Measurements from ENCODE around the gene CHD1.

DNA sequence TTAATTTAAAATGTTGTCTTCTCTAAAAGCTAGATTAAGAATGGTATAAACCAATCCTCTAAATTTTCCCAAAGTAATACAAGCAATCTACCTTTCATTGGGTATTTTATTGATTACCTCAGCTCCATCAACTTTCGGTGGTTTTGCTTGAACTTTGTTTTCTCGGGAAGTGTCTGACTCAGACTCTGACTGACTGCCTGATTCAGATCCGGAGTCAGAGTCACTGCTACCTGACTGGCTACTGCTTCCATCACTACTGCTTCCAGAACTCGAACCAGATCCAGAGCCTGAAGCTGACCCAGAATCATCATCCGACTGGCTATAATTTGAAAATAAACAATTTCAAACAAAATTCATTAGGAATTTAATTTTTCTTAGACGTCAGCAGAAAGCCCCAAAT, 24.0 kb downstream of the CHD1 start:
- TF ChIP-seq POLR2AphosphoS5 (IDR thresholded peaks at IDR 0.05; ENCODE audit: low read depth, low read length) (no peak), POLR2A (IDR thresholded peaks at IDR 0.05; ENCODE audit: low read depth, low read length) (no peak), TAF1 (IDR thresholded peaks at IDR 0.05; ENCODE audit: borderline replicate concordance, low read depth, low read length) (no peak)
